ENCODE measurements around the gene KSR1. TPM values are rescaled to one million over a fixed set of nuclear protein-coding genes. Genes with fewer than 3 reads are reported as not detected.

Gene KSR1
- total and polyA plus RNA-seq, 10 of the 15 experiments (the other 5 are each of a cell fraction or from before 2014, with no cell fraction given): 0.97 to 66.6 (median 22.9) TPM

DNA sequence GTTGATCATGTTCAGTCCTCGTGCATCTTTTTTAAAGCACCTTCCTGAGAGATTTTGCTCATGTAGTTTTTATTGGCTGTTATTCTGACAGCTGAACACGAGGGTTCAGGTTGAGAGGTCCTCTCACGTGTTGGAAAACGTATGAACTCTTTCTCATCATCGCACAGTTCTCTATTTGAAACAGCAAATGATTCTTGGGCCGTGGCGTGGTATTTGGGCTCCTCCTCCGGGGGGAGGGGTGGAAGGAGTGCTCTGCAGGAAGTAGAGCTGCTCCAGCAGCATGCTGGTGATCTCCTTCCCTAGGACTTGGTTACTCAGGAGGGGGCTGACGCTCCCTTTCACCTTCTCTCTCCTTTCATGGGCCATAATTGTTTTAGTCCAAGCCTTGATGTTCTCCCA is 70.4 kb downstream of the KSR1 start (continued):
- TF ChIP-seq ZNF592 (IDR thresholded peaks at IDR 0.05): no peak
- no peak for TF ChIP-seq POU2F2 (IDR thresholded peaks at IDR 0.05; ENCODE audit: borderline replicate concordance, low read depth, low read length)
- TF ChIP-seq SMAD5 (IDR thresholded peaks at IDR 0.05; ENCODE audit: low read depth): no peak
- no peak for TF ChIP-seq HDAC6 (IDR thresholded peaks at IDR 0.05; ENCODE audit: unreplicated experiment)
- TF ChIP-seq ZNF207 (IDR thresholded peaks at IDR 0.05; ENCODE audit: borderline replicate concordance): no peak
- TF ChIP-seq SIN3A (IDR thresholded peaks at IDR 0.05; ENCODE audit: low read depth, low read length): peak; percentile 88; the same call in 1 of the 2 replicates
- no peak for TF ChIP-seq RCOR1 (conservative IDR thresholded peaks at IDR 0.05; ENCODE audit: low read depth, low read length)
- no peak for TF ChIP-seq POLR2A (IDR thresholded peaks at IDR 0.05; ENCODE audit: low read depth, low read length)
- TF ChIP-seq BMI1 (IDR thresholded peaks at IDR 0.05; ENCODE audit: borderline replicate concordance): no peak
- TF ChIP-seq ATF2 (IDR thresholded peaks at IDR 0.05; ENCODE audit: low read length): no peak
- TF ChIP-seq, protein P1, sequence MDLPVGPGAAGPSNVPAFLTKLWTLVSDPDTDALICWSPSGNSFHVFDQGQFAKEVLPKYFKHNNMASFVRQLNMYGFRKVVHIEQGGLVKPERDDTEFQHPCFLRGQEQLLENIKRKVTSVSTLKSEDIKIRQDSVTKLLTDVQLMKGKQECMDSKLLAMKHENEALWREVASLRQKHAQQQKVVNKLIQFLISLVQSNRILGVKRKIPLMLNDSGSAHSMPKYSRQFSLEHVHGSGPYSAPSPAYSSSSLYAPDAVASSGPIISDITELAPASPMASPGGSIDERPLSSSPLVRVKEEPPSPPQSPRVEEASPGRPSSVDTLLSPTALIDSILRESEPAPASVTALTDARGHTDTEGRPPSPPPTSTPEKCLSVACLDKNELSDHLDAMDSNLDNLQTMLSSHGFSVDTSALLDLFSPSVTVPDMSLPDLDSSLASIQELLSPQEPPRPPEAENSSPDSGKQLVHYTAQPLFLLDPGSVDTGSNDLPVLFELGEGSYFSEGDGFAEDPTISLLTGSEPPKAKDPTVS (IDR thresholded peaks at IDR 0.05; ENCODE audit: low read depth, low read length): no peak
- TF ChIP-seq, protein P2, sequence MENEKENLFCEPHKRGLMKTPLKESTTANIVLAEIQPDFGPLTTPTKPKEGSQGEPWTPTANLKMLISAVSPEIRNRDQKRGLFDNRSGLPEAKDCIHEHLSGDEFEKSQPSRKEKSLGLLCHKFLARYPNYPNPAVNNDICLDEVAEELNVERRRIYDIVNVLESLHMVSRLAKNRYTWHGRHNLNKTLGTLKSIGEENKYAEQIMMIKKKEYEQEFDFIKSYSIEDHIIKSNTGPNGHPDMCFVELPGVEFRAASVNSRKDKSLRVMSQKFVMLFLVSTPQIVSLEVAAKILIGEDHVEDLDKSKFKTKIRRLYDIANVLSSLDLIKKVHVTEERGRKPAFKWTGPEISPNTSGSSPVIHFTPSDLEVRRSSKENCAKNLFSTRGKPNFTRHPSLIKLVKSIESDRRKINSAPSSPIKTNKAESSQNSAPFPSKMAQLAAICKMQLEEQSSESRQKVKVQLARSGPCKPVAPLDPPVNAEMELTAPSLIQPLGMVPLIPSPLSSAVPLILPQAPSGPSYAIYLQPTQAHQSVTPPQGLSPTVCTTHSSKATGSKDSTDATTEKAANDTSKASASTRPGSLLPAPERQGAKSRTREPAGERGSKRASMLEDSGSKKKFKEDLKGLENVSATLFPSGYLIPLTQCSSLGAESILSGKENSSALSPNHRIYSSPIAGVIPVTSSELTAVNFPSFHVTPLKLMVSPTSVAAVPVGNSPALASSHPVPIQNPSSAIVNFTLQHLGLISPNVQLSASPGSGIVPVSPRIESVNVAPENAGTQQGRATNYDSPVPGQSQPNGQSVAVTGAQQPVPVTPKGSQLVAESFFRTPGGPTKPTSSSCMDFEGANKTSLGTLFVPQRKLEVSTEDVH (IDR thresholded peaks at IDR 0.05; ENCODE audit: low read depth, partially characterized antibody): no peak
- TF ChIP-seq CUX1 (IDR thresholded peaks at IDR 0.05; ENCODE audit: insufficient replicate concordance, low read depth, low read length): no peak
- TF ChIP-seq MTA3 (IDR thresholded peaks at IDR 0.05; ENCODE audit: borderline replicate concordance, low read length): no peak
- TF ChIP-seq ZNF384 (IDR thresholded peaks at IDR 0.05; ENCODE audit: borderline replicate concordance, low read depth, low read length): no peak
- no peak for TF ChIP-seq ZSCAN29 (IDR thresholded peaks at IDR 0.05)

Measured in GM12878 (cell line).